OCI-LY7 (cell line): ENCODE measurements around the gene CDC5L. TPM values are rescaled to one million over a fixed set of nuclear protein-coding genes. Genes with fewer than 3 reads are reported as not detected.

Experiments
- BruUV-seq: library from RNA; stranded (reverse); fragments of 400-500 nt; replicated peaks from 2 replicates; lab custom pipeline; 2021; lab: Mats Ljungman, UMichigan
- CTCF ChIA-PET: fragments of 300-600 bp; sonication (Branson Sonifier 250); formaldehyde crosslinking; loops from one replicate; lab custom pipeline; 2022; ENCODE audit warnings: antibody characterized with exemption; ENCODE audit not compliant: unreplicated experiment; lab: Charles Lee
- POLR2A ChIA-PET: fragments of 300-600 bp; sonication (Branson Sonifier 250); formaldehyde crosslinking; loops from one replicate; lab custom pipeline; 2022; ENCODE audit warnings: antibody characterized with exemption; lab: Charles Lee
- DNase-seq: peaks from one replicate; pipeline ENCODE4 v3.0.0-alpha.2; 2015; ENCODE audit warnings: low spot score
- H2AFZ ChIP-seq: fragments of 200-600 bp; sonication (generic), shearing (Covaris generic); 2 replicates; pipeline ENCODE4 v1.6.1; 2014; ENCODE audit warnings: mild to moderate bottlenecking, antibody characterized with exemption, low read length, moderate library complexity
- H3K27ac ChIP-seq: fragments of 200-600 bp; sonication (generic); 2 replicates; pipeline ENCODE4 v1.5.1; 2014; ENCODE audit warnings: mixed run types, low read depth, mild to moderate bottlenecking, moderate library complexity, low read length, inconsistent platforms; ENCODE audit not compliant: poor library complexity, severe bottlenecking
- H3K36me3 ChIP-seq: fragments of 200-600 bp; sonication (generic); 2 replicates; pipeline ENCODE4 v1.6.1; 2014; ENCODE audit warnings: mild to moderate bottlenecking, antibody characterized with exemption, low read length, moderate library complexity, mixed read lengths; ENCODE audit not compliant: insufficient read depth
- H3K4me1 ChIP-seq: fragments of 200-600 bp; sonication (generic); 2 replicates; pipeline ENCODE4 v1.5.1; 2014; ENCODE audit warnings: mild to moderate bottlenecking, low read length; ENCODE audit not compliant: insufficient read depth, poor library complexity, severe bottlenecking
- H3K4me2 ChIP-seq: fragments of 200-600 bp; sonication (generic); 2 replicates; pipeline ENCODE4 v1.6.1; 2014; ENCODE audit warnings: mild to moderate bottlenecking, low read length
- H3K4me3 ChIP-seq: fragments of 200-600 bp; sonication (generic); 2 replicates; pipeline ENCODE4 v1.5.1; 2014; ENCODE audit warnings: mild to moderate bottlenecking, low read depth, low read length; ENCODE audit not compliant: poor library complexity, severe bottlenecking
- H3K79me2 ChIP-seq: fragments of 200-600 bp; sonication (generic); 2 replicates; pipeline ENCODE4 v1.6.1; 2016; ENCODE audit warnings: low read depth, mild to moderate bottlenecking, low read length, moderate library complexity, mixed read lengths; ENCODE audit not compliant: insufficient read depth
- H3K9me2 ChIP-seq: fragments of 200-600 bp; sonication (generic); 2 replicates; pipeline ENCODE4 v1.6.1; 2016; ENCODE audit warnings: mild to moderate bottlenecking, low read length, mixed read lengths; ENCODE audit not compliant: insufficient read depth
- H3K9me3 ChIP-seq: fragments of 200-600 bp; sonication (generic); 2 replicates; pipeline ENCODE4 v1.6.1; 2014; ENCODE audit warnings: mild to moderate bottlenecking, mixed run types, low read length, mixed read lengths
- H4K20me1 ChIP-seq: fragments of 200-600 bp; sonication (generic); 2 replicates; pipeline ENCODE4 v1.6.1; 2014; ENCODE audit warnings: mild to moderate bottlenecking, antibody characterized with exemption, low read length, moderate library complexity, mixed read lengths; ENCODE audit not compliant: insufficient read depth
- EZH2phosphoT487 ChIP-seq: fragments of 200-600 bp; sonication (generic); IDR thresholded peaks from 2 replicates; pipeline ENCODE4 v1.6.1; 2018; ENCODE audit warnings: low read depth, borderline replicate concordance, mild to moderate bottlenecking, mixed run types, antibody characterized with exemption, low read length, moderate library complexity, mixed read lengths
- intact Hi-C: fragments of 100-400 bp; cut with micrococcal nuclease; formaldehyde crosslinking; loops from one replicate; pipeline ENCODE4 v1.10.0; 2022; ENCODE audit not compliant: unreplicated experiment
- total RNA-seq, 2 experiments: library from RNA; depleted of rRNA in 1 of 2; stranded (reverse); fragments of >200 nt in 1 of 2; shearing (Covaris generic) in 1 of 2; gene quantifications; 2 replicates each; pipeline ENCODE4 v1.2.3, GENCODE V29; 2014 to 2022
- TF ChIP-seq, protein P1 (sequence below): fragments of 200-600 bp; sonication (generic); conservative IDR thresholded peaks from 2 replicates; pipeline ENCODE4 v1.5.1; 2014; ENCODE audit warnings: mild to moderate bottlenecking, antibody characterized with exemption, low read length, moderate library complexity, mixed read lengths

Gene CDC5L
- total RNA-seq, 2 experiments from 2014 or later: 21.5 to 24.0 TPM

DNA sequence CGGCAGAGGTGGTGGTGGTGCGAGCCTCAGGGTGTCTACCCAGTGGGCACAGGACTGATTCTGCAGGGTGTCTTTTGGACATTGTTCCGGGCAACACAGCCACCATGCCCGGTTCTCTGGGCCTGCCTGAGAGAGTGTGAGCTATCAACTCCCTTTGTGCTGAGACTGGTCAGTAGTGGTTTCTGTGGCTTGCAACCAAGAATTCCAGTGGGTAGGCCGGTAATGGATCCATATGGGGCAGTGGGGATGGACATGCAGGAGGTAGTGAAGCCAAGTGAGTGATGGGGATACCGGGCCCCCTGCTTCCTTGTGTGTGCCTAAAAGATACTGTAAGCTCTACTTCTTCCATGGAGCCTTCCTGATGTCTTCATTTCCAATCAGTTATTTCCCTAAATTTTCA lies 71.0 kb downstream of the CDC5L start:
- BruUV-seq: no TSS peak
- intact Hi-C loops: no loop called here

DNA sequence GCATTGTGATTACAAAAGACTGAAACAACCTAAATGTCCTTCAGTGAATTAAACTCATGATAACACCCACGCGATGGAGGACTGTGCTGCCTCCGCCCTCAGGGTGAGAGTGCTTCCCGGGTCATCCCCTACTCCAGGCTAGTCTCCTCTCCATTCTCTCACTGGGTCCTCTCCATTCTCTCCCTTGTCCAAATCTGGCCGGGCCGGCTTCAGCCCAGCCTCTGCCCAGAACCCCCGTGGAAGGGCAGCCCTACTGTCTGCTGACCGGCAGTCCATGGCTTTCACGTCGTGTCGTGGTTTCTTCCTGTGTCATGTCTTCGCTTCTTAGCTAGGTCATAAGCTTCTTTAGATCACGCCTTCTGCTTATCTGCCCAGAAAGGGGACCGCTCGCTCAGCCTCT lies 74.8 kb downstream of the CDC5L start:
- ChIA-PET POLR2A (interaction anchor here (0.5 to 1.5 kb wide), 2 partner anchors 29 to 1545 kb away, joined by 3 to 5 read pairs; no protein-coding TSS in a partner anchor), CTCF (no interaction called here)
- DNase-seq: no peak
- H3K9me2 ChIP-seq: no peaks in the 10 kb centered on the region
- H3K9me3 ChIP-seq: no peaks in the 10 kb centered on the region
- BruUV-seq: no TSS peak
- no peak overlapping the region for H3K27ac ChIP-seq
- H3K4me1 ChIP-seq: no peaks in the 10 kb centered on the region
- no peaks in the 10 kb centered on the region for H4K20me1 ChIP-seq
- intact Hi-C loops: no loop called here
- H3K4me3 ChIP-seq: no peak overlapping the region
- H2AFZ ChIP-seq: no peak overlapping the region
- H3K4me2 ChIP-seq: no peak overlapping the region
- no peaks in the 10 kb centered on the region for H3K79me2 ChIP-seq
- TF ChIP-seq, protein P1, sequence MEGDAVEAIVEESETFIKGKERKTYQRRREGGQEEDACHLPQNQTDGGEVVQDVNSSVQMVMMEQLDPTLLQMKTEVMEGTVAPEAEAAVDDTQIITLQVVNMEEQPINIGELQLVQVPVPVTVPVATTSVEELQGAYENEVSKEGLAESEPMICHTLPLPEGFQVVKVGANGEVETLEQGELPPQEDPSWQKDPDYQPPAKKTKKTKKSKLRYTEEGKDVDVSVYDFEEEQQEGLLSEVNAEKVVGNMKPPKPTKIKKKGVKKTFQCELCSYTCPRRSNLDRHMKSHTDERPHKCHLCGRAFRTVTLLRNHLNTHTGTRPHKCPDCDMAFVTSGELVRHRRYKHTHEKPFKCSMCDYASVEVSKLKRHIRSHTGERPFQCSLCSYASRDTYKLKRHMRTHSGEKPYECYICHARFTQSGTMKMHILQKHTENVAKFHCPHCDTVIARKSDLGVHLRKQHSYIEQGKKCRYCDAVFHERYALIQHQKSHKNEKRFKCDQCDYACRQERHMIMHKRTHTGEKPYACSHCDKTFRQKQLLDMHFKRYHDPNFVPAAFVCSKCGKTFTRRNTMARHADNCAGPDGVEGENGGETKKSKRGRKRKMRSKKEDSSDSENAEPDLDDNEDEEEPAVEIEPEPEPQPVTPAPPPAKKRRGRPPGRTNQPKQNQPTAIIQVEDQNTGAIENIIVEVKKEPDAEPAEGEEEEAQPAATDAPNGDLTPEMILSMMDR: no peak
- TF ChIP-seq EZH2phosphoT487: no peak
- H3K36me3 ChIP-seq: no peaks in the 10 kb centered on the region

More for the DNA sequence above, 71.0 kb downstream of the CDC5L start:
- Histone ChIP-seq H3K9me3 (no peaks in the 10 kb centered on the region), H3K4me3 (no peak overlapping the region), H4K20me1 (no peaks in the 10 kb centered on the region), H3K9me2 (no peaks in the 10 kb centered on the region), H3K4me2 (no peak overlapping the region), H3K36me3 (no peaks in the 10 kb centered on the region), H3K79me2 (no peaks in the 10 kb centered on the region), H2AFZ (no peak overlapping the region), H3K4me1 (no peaks in the 10 kb centered on the region), H3K27ac (no peak overlapping the region)
- ChIA-PET CTCF (interaction anchor here (0.6 kb wide), 1 partner anchor 11 kb away, joined by 3 read pairs; no protein-coding TSS in a partner anchor), POLR2A (interaction anchor here (0.7 to 1.3 kb wide), 2 partner anchors 27 to 32 kb away, joined by 3 to 4 read pairs; no protein-coding TSS in a partner anchor)
- TF ChIP-seq, protein P1: no peak
- no peak for TF ChIP-seq EZH2phosphoT487
- no peak for DNase-seq

DNA sequence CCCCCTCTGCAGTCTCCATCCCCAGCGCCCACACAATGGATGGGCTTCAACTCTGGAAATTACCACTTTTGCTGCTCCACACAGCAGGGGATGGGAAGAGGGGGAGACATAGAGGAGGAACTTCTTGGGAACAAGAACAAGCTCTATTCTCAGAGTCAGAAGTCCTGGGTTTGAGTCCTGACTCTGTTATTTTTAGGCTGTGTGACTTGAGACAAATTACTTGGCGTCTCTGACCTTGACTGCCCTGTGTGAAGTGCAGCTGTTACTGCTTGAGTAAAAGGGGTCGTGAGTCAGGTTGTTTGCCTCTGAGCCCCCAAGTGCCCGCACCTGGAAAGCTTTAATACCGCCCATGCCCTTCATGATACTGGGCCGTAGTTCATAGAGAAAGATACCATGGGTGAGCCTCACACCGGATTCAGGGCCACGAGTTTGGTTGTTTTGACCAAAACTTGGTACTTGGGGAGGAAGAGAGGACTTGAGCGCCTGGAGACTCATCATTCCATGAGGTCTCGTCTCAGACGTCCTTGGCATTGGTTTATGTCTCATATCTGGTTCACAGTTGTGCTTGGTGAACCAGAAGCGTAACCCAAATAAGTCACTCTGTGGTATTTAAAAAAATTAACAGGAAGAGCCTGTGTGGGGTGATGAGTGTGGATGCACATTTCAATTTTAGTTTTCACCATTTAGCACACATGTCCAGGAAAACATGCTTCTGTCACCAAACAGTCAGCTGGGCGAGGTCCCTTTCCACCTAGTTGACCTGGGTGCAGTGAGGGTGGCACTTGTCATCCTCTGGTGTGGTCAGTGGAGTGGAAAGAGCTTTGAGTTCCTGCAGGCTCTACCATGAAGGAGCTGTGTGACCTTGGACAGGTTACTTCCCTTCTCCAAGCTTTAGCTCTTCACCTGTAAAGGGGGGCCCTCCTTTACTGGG lies 75.6 kb downstream of the CDC5L start:
- H3K27ac ChIP-seq: no peak overlapping the region
- ChIA-PET POLR2A (no interaction called here), CTCF (no interaction called here)
- DNase-seq: no peak
- H3K36me3 ChIP-seq: no peaks in the 10 kb centered on the region
- no peak overlapping the region for H2AFZ ChIP-seq
- no peak overlapping the region for H3K4me3 ChIP-seq
- intact Hi-C loops: no loop called here
- no peak for TF ChIP-seq EZH2phosphoT487
- TF ChIP-seq, protein P1: no peak
- no peaks in the 10 kb centered on the region for H3K4me1 ChIP-seq
- H3K9me3 ChIP-seq: no peaks in the 10 kb centered on the region
- H3K79me2 ChIP-seq: no peaks in the 10 kb centered on the region
- no TSS peak for BruUV-seq
- no peaks in the 10 kb centered on the region for H3K9me2 ChIP-seq
- no peaks in the 10 kb centered on the region for H4K20me1 ChIP-seq
- H3K4me2 ChIP-seq: no peak overlapping the region
